IMR-90 (cell line): ENCODE results near the gene PDK4. TPM values are rescaled to one million over a fixed set of nuclear protein-coding genes. Genes with fewer than 3 reads are reported as not detected.
A peak's percentile ranks its signal among the peaks of the same experiment; 100 is the strongest.

Experiments
- ATAC-seq: fragments of 200-7000 bp; cut with Tn5 transposase; 2 replicates; pipeline ENCODE4 v1.9.1; 2020; ENCODE audit warnings: low read depth, mild to moderate bottlenecking, moderate library complexity
- BruUV-seq: library from RNA; stranded (reverse); fragments of 400-500 nt; replicated peaks from 2 replicates; lab custom pipeline; 2021; lab: Mats Ljungman, UMichigan
- CTCF ChIA-PET: fragments of 300-600 bp; formaldehyde crosslinking; extraction: SDS; loops from one replicate; lab custom pipeline; 2021; ENCODE audit warnings: antibody characterized with exemption; lab: Yijun Ruan, JAX
- POLR2A ChIA-PET: fragments of 300-600 bp; sonication (Branson Sonifier 250); formaldehyde crosslinking; loops from one replicate; lab custom pipeline; 2022; ENCODE audit warnings: antibody characterized with exemption; ENCODE audit not compliant: unreplicated experiment; lab: Charles Lee
- DNase-seq: peaks from one replicate; pipeline ENCODE4 v3.0.0; 2013
- H2AFZ ChIP-seq: replicated peaks from 2 replicates; pipeline ENCODE3; 2013; ENCODE audit warnings: low read length, mild to moderate bottlenecking; ENCODE audit not compliant: poor library complexity
- H2AK5ac ChIP-seq: 2 replicates; pipeline ENCODE4 v1.6.1; 2013; ENCODE audit warnings: low read depth, low read length, inconsistent platforms
- H2AK9ac ChIP-seq: replicated peaks from 2 replicates; pipeline ENCODE3; 2013; ENCODE audit warnings: mild to moderate bottlenecking, low read depth, low read length, moderate library complexity; ENCODE audit not compliant: poor library complexity
- H2BK120ac ChIP-seq: 2 replicates; pipeline ENCODE4 v1.6.1; 2013; ENCODE audit warnings: low read depth, low read length, inconsistent platforms
- H2BK15ac ChIP-seq: 3 replicates; pipeline ENCODE4 v1.6.1; 2013; ENCODE audit warnings: low read depth, low read length, inconsistent platforms
- H2BK20ac ChIP-seq: 2 replicates; pipeline ENCODE4 v1.6.1; 2013; ENCODE audit warnings: low read depth, mild to moderate bottlenecking, inconsistent platforms, low read length, moderate library complexity
- H2BK5ac ChIP-seq: 2 replicates; pipeline ENCODE4 v1.6.1; 2013; ENCODE audit warnings: mild to moderate bottlenecking, low read depth, low read length, inconsistent platforms; ENCODE audit not compliant: poor library complexity, severe bottlenecking
- H3K14ac ChIP-seq: replicated peaks from 2 replicates; pipeline ENCODE4 v1.6.1; 2013; ENCODE audit warnings: low read depth, low read length, inconsistent platforms
- H3K18ac ChIP-seq: 2 replicates; pipeline ENCODE4 v1.6.1; 2013; ENCODE audit warnings: low read depth, low read length, control low read depth
- H3K23ac ChIP-seq: 2 replicates; pipeline ENCODE4 v1.6.1; 2013; ENCODE audit warnings: low read depth, low read length, inconsistent platforms
- H3K27ac ChIP-seq: 2 replicates; pipeline ENCODE4 v1.5.1; 2013; ENCODE audit warnings: mild to moderate bottlenecking, control low read depth, low read length; ENCODE audit not compliant: insufficient read depth
- H3K27me3 ChIP-seq: 2 replicates; pipeline ENCODE4 v1.6.1; 2013; ENCODE audit warnings: low read length; ENCODE audit not compliant: control insufficient read depth, insufficient read depth
- H3K36me3 ChIP-seq: 2 replicates; pipeline ENCODE4 v1.6.1; 2013; ENCODE audit warnings: low read length, mixed read lengths; ENCODE audit not compliant: control insufficient read depth, insufficient read depth
- H3K4ac ChIP-seq: 2 replicates; pipeline ENCODE4 v1.6.1; 2013; ENCODE audit warnings: low read depth, low read length, inconsistent platforms
- H3K4me1 ChIP-seq: 2 replicates; pipeline ENCODE4 v1.6.1; 2013; ENCODE audit warnings: low read length, mixed read lengths; ENCODE audit not compliant: control insufficient read depth, insufficient read depth
- H3K4me2 ChIP-seq: 2 replicates; pipeline ENCODE4 v1.6.1; 2013; ENCODE audit warnings: low read depth, mild to moderate bottlenecking, control low read depth, low read length, moderate library complexity
- H3K4me3 ChIP-seq: 2 replicates; pipeline ENCODE4 v1.5.1; 2013; ENCODE audit warnings: low read depth, mild to moderate bottlenecking, control low read depth, low read length, moderate library complexity; ENCODE audit not compliant: insufficient read depth
- H3K56ac ChIP-seq: 2 replicates; pipeline ENCODE4 v1.6.1; 2013; ENCODE audit warnings: low read length, inconsistent platforms; ENCODE audit not compliant: insufficient read depth; ENCODE audit errors: extremely low read depth
- H3K79me1 ChIP-seq, 2 experiments: 2 replicates each; pipeline ENCODE4 v1.6.1; 2013; ENCODE audit warnings: low read length in 2 of 2, inconsistent platforms in 1 of 2, low read depth in 1 of 2
- H3K9ac ChIP-seq: 2 replicates; pipeline ENCODE4 v1.6.1; 2013; ENCODE audit warnings: low read depth, low read length, control low read depth
- H3K9me1 ChIP-seq: 2 replicates; pipeline ENCODE4 v1.6.1; 2013; ENCODE audit warnings: low read length, inconsistent platforms; ENCODE audit not compliant: insufficient read depth
- H3K9me3 ChIP-seq: 2 replicates; pipeline ENCODE4 v1.6.1; 2013; ENCODE audit warnings: low read length; ENCODE audit not compliant: control insufficient read depth, insufficient read depth
- H4K20me1 ChIP-seq: 2 replicates; pipeline ENCODE4 v1.6.1; 2013; ENCODE audit warnings: low read length, inconsistent platforms; ENCODE audit not compliant: insufficient read depth
- H4K5ac ChIP-seq: 2 replicates; pipeline ENCODE4 v1.6.1; 2013; ENCODE audit warnings: mild to moderate bottlenecking, low read depth, low read length, control low read depth
- H4K8ac ChIP-seq, 2 experiments: 2 replicates each; pipeline ENCODE4 v1.6.1; 2013; ENCODE audit warnings: low read depth in 2 of 2, low read length in 2 of 2, control low read depth in 1 of 2, inconsistent platforms in 1 of 2
- H4K91ac ChIP-seq: 2 replicates; pipeline ENCODE4 v1.6.1; 2013; ENCODE audit warnings: low read depth, low read length, inconsistent platforms; ENCODE audit not compliant: insufficient read depth
- BHLHE40 ChIP-seq: fragments of 150-350 bp; IDR thresholded peaks from 2 replicates; pipeline ENCODE4 v1.6.1; 2016; ENCODE audit warnings: mild to moderate bottlenecking, low read depth, low read length
- ELK1 ChIP-seq: fragments of 150-350 bp; IDR thresholded peaks from 2 replicates; pipeline ENCODE4 v1.6.1; 2016; ENCODE audit warnings: low read depth, mild to moderate bottlenecking, low read length, moderate library complexity, borderline replicate concordance
- FOS ChIP-seq: fragments of 150-350 bp; IDR thresholded peaks from 2 replicates; pipeline ENCODE4 v1.6.1; 2016; ENCODE audit warnings: low read depth, low read length
- RAD21 ChIP-seq: IDR thresholded peaks from 2 replicates; pipeline ENCODE4 v1.6.1; 2012; ENCODE audit warnings: low read length, improper control_type of control experiment
- USF2 ChIP-seq: fragments of 150-350 bp; IDR thresholded peaks from 2 replicates; pipeline ENCODE4 v1.6.1; 2017; ENCODE audit warnings: mild to moderate bottlenecking, antibody characterized with exemption, low read length, low read depth
- WGBS, 2 experiments: methylation state at CpG; one replicate each; pipeline versions ENCODE4 v1.1.5 to v1.1.7; 2013; ENCODE audit warnings: missing lambda C conversion rate in 2 of 2; ENCODE audit not compliant: insufficient read length in 1 of 2; ENCODE audit errors: extremely low coverage in 2 of 2; 5-methylcytosine and 5-hydroxymethylcytosine counted together
- dilution Hi-C: fragments of 300-500 bp; cut with HindIII; formaldehyde crosslinking; loops from one replicate; pipeline ENCODE4 v1.14.3; 2018; ENCODE audit warnings: low sequenced_read_pairs; ENCODE audit not compliant: unreplicated experiment
- in situ Hi-C: fragments of 300-500 bp; cut with MboI; formaldehyde crosslinking; loops from 3 replicates; pipeline ENCODE4 v1.14.3; 2019; ENCODE audit warnings: low sequenced_read_pairs, inconsistent platforms, mixed read lengths
- intact Hi-C: fragments of 100-400 bp; cut with micrococcal nuclease; formaldehyde crosslinking; loops from 2 replicates; pipeline ENCODE4 v1.10.0; 2022
- polyA plus RNA-seq, 3 experiments: library from polyadenylated mRNA; depleted of rRNA; stranded (reverse); fragments of >200 nt; gene quantifications; 2 replicates each; pipeline ENCODE4 v1.2.3, GENCODE V29; 2012; ENCODE audit warnings: low replicate concordance in 1 of 3
- total RNA-seq: library from RNA; depleted of rRNA; stranded (reverse); fragments of >200 nt; gene quantifications from 2 replicates; pipeline ENCODE4 v1.2.3, GENCODE V29; 2012

Gene PDK4
- total and polyA plus RNA-seq, 2 of the 4 experiments (the other 2 are of a cell fraction), result under 0.01 to 0.03 TPM

- TF ChIP-seq BHLHE40, result no peak
- TF ChIP-seq RAD21, result no peak
- TF ChIP-seq ELK1, result no peak
These were observed 12.2 kb upstream of the PDK4 start (continued) for GRCh38 chr7:95608359-95609173.

- Histone ChIP-seq H3K4me2 (no peak overlapping the region), H3K9me3 (no peaks in the 10 kb centered on the region), H3K9ac (no peak overlapping the region), H3K23ac (no peak overlapping the region), H3K36me3 (no peaks in the 10 kb centered on the region), H4K91ac (no peak overlapping the region; the same call in 1 of the 2 replicates), H2BK120ac (no peak overlapping the region), H3K4me3 (no peak overlapping the region), H2AFZ (no peak overlapping the region), H2BK5ac (no peak overlapping the region), H4K5ac (0 out of 2 replicates have a peak overlapping the region, but pooled peaks have one; percentile 26), H3K9me1 (peaks cover 2% of the 10 kb centered on the region; the same call in 1 of the 2 replicates), H3K14ac (0 out of 2 replicates have a peak overlapping the region, but pooled peaks have one; percentile 37), H2BK20ac (no peak overlapping the region), H2BK15ac (no peak overlapping the region), H3K4me1 (peaks cover 8% of the 10 kb centered on the region), H3K18ac (no peak overlapping the region), H3K79me1 (no peaks in the 10 kb centered on the region), H3K27me3 (no peaks in the 10 kb centered on the region), H3K4ac (peak overlapping the region; percentile 16; the same call in 1 of the 2 replicates), H4K20me1 (no peaks in the 10 kb centered on the region), H4K8ac (no peak overlapping the region; a peak in 1 of 4 replicates), H3K27ac (no peak overlapping the region; the same call in 1 of the 2 replicates), H2AK5ac (peak overlapping the region; percentile 8; the same call in 1 of the 2 replicates), H2AK9ac (no peak overlapping the region), H3K56ac (no peak overlapping the region)
- TF ChIP-seq USF2, result no peak
- no peak for TF ChIP-seq FOS
- TF ChIP-seq RAD21, result no peak
- no CpG with 5 or more reads among the region's 3 CpGs for WGBS, 2 experiments
- BruUV-seq, result no TSS peak
- dilution Hi-C loops, result no loop called here
- DNase-seq (no peak), ATAC-seq (no peak)
- ChIA-PET POLR2A (no interaction called here), CTCF (no interaction called here)
- in situ Hi-C loops, result no loop called here
- intact Hi-C loops, result loop anchor here (5.0 kb wide), 1 partner anchor 75 kb away; no protein-coding TSS in a partner anchor
These were observed 11.2 kb upstream of the PDK4 start for GRCh38 chr7:95607561-95607960.
